ENCODE data around the gene KRTAP3-2. TPM values are rescaled to one million over a fixed set of nuclear protein-coding genes. Genes with fewer than 3 reads are reported as not detected.

The KRTAP3-2 gene
- total RNA-seq, 2 donors from 2014 or later, result not detected

DNA sequence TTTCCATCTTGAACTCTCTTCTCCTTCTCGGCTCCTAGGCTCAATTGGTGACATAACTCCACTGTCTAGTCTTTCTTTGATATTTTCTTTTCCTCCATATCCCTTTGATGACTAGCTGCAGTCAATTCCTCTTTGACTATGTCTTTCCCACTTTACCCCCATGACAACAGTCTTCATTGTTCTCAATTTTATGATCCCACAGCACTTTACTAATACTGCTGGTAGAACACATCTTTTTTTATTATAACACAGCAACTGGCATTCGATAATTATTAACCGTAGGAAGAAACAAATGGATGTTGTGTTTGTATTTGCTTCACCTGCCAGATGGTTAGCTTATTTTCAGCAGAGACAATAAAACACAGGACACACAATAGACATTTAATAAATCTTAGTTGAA is 7.0 kb downstream of the KRTAP3-2 start:
- no peak overlapping the region for H3K27ac ChIP-seq
- intact Hi-C loops (cut with DNase I), result no loop called here
- no peak overlapping the region for H3K9ac ChIP-seq (ENCODE audit: low read depth in 2 of 2, low read length in 2 of 2)
- H3K9me3 ChIP-seq, result no peaks in the 10 kb centered on the region
- TF ChIP-seq, protein P1, sequence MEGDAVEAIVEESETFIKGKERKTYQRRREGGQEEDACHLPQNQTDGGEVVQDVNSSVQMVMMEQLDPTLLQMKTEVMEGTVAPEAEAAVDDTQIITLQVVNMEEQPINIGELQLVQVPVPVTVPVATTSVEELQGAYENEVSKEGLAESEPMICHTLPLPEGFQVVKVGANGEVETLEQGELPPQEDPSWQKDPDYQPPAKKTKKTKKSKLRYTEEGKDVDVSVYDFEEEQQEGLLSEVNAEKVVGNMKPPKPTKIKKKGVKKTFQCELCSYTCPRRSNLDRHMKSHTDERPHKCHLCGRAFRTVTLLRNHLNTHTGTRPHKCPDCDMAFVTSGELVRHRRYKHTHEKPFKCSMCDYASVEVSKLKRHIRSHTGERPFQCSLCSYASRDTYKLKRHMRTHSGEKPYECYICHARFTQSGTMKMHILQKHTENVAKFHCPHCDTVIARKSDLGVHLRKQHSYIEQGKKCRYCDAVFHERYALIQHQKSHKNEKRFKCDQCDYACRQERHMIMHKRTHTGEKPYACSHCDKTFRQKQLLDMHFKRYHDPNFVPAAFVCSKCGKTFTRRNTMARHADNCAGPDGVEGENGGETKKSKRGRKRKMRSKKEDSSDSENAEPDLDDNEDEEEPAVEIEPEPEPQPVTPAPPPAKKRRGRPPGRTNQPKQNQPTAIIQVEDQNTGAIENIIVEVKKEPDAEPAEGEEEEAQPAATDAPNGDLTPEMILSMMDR (IDR thresholded peaks at IDR 0.05), result no peak
- no peak for DNase-seq
- no peaks in the 10 kb centered on the region for H3K36me3 ChIP-seq
- no peaks in the 10 kb centered on the region for H3K4me1 ChIP-seq
- no peaks in the 10 kb centered on the region for H3K27me3 ChIP-seq
- no peak overlapping the region for H3K4me3 ChIP-seq

DNA sequence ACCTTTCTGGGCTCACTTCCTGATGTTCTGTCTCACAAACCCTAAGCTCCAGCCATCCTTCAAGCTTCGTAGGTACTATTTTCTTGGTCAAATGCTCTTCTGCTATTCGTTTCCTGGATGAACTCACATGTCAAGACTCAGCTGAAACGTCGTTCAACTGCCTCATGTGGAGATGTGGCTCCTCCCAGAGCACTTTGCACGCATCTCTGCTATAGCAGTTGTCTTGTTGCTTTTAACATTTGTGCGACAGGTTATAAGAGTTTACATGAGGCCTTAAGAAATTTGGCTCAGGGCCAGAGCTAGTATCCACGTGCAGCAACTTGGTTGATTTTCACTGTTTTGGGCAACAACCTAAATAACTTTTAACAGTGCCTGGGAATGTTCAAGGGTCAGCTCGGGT is 12.8 kb downstream of the KRTAP3-2 start:
- intact Hi-C loops (cut with DNase I), result no loop called here
- TF ChIP-seq, protein P1 (IDR thresholded peaks at IDR 0.05), result no peak
- no peak for DNase-seq
- Histone ChIP-seq H3K9ac (ENCODE audit: low read depth in 2 of 2, low read length in 2 of 2) (no peak overlapping the region), H3K4me1 (no peaks in the 10 kb centered on the region), H3K9me3 (no peaks in the 10 kb centered on the region), H3K27me3 (no peaks in the 10 kb centered on the region), H3K36me3 (no peaks in the 10 kb centered on the region), H3K4me3 (no peak overlapping the region), H3K27ac (no peak overlapping the region)

DNA sequence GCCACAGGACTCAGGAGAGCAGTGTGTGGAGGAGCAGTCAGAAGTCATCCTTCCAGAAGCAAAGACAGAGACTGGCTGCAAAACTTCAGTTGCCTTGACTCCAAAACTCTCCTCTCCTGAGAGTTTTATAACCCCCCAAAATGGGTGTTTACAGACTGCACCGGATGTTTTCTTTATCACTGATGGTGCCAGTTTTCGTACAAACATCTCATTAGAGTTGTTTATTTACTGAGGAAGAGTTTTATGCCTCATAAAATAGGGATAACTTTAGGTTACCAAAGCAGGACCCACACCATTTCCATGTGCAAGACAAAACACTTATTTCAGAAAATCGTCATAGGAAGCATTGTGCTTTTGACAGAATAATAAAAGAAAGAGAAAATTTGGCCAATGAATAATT is 15.5 kb downstream of the KRTAP3-2 start, which contains the start of gene KRT40:
TSS of gene KRT40 (minus strand) at position 101 of the 400 bp plus-strand sequence. CDS start at position 48, 53 bp downstream.
- Histone ChIP-seq H3K4me1 (no peaks in the 10 kb centered on the region), H3K4me3 (no peak within 1 kb of the TSS), H3K36me3 (no peaks in the 10 kb centered on the region), H3K9me3 (no peaks in the 10 kb centered on the region), H3K27ac (no peak within 1 kb of the TSS), H3K27me3 (no peaks in the 10 kb centered on the region), H3K9ac (ENCODE audit: low read depth in 2 of 2, low read length in 2 of 2) (no peak within 1 kb of the TSS)
- TF ChIP-seq, protein P1 (IDR thresholded peaks at IDR 0.05), result no peak
- DNase-seq, result no peak
- intact Hi-C loops (cut with DNase I), result no loop called here

DNA sequence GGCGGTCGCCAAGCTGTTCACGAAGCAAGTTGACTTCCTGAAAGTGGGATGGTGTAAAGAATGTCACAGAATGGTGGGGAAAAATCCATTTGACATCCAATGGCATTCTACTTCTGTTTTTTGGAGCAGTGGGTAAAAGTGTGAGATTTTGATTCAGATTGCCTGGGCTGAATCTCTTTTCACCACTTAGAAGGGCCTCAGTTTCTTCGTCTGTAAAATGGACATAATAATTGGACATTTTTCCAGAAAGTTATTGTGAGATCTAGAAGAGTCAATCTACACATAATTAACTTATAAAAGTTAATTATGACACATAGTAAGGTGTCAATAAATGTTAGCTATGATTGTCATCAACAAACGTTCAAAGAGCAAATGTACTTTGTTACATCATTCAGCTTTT is 18.6 kb downstream of the KRTAP3-2 start:
- H3K27ac ChIP-seq, result no peak overlapping the region
- no peak overlapping the region for H3K9ac ChIP-seq (ENCODE audit: low read depth in 2 of 2, low read length in 2 of 2)
- H3K4me3 ChIP-seq, result no peak overlapping the region
- intact Hi-C loops (cut with DNase I), result no loop called here
- no peak for DNase-seq
- H3K4me1 ChIP-seq, result no peaks in the 10 kb centered on the region
- H3K9me3 ChIP-seq, result no peaks in the 10 kb centered on the region
- TF ChIP-seq, protein P1 (IDR thresholded peaks at IDR 0.05), result no peak
- no peaks in the 10 kb centered on the region for H3K36me3 ChIP-seq
- no peaks in the 10 kb centered on the region for H3K27me3 ChIP-seq

DNA sequence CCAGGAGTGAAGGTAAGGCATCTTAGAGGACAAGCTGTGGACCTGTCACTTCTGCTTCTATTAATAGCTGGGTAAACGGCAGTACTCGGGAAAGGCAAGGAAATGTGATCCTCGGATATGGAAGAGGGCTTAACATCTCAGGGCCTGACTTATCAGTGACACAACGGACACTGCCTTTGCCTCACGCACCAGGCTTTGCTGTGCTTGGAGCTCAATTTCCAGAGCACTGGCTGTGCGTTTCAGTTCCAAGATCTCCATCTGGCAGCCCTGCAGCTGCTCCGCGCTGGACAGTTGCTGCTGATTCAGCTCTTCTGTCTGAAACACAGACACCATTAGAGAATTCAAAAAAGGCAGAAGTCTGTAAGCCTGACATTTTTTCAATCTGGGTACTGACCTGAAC is 19.1 kb downstream of the KRTAP3-2 start:
- intact Hi-C loops (cut with DNase I), result no loop called here
- no peaks in the 10 kb centered on the region for H3K4me1 ChIP-seq
- no peak for DNase-seq
- no peak overlapping the region for H3K9ac ChIP-seq (ENCODE audit: low read depth in 2 of 2, low read length in 2 of 2)
- no peaks in the 10 kb centered on the region for H3K36me3 ChIP-seq
- H3K27me3 ChIP-seq, result no peaks in the 10 kb centered on the region
- no peak overlapping the region for H3K27ac ChIP-seq
- no peaks in the 10 kb centered on the region for H3K9me3 ChIP-seq
- H3K4me3 ChIP-seq, result no peak overlapping the region
- TF ChIP-seq, protein P1 (IDR thresholded peaks at IDR 0.05), result no peak

DNA sequence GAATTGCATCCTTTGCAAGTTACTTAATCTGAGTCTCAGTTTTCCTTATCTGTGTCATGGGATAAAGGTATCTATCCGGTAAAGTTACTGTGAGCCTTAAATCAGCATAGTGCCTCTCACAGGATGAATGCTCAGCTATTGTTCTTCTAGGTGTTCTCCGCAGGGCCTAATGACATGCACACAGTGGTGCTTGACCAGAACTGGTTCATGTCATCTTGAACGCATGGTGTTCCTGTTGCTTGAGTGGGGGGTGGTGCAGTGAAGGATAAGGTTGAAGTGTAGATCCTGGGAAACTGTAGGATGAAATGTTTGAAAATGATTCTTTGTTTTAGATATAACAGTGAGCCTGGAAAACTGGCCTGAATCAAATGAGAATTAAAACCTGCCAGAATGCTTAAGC is 19.6 kb downstream of the KRTAP3-2 start:
- Histone ChIP-seq H3K4me1 (no peaks in the 10 kb centered on the region), H3K4me3 (no peak overlapping the region), H3K27ac (no peak overlapping the region), H3K36me3 (no peaks in the 10 kb centered on the region), H3K9ac (ENCODE audit: low read depth in 2 of 2, low read length in 2 of 2) (no peak overlapping the region), H3K27me3 (no peaks in the 10 kb centered on the region), H3K9me3 (no peaks in the 10 kb centered on the region)
- intact Hi-C loops (cut with DNase I), result no loop called here
- no peak for DNase-seq
- TF ChIP-seq, protein P1 (IDR thresholded peaks at IDR 0.05), result no peak
